Endometrium (tissue), 2 donors: ENCODE data around the gene STK39.
A peak's percentile ranks its signal among the peaks of the same experiment; 100 is the strongest.

Experiments used
- FAIRE-seq: peaks from 2 replicates; lab custom pipeline; 2012; peaks lifted over from hg19 to GRCh38; lab: Jason Lieb, UNC
- donor health status: control.
- donor health status: control.

STK39 gene

DNA sequence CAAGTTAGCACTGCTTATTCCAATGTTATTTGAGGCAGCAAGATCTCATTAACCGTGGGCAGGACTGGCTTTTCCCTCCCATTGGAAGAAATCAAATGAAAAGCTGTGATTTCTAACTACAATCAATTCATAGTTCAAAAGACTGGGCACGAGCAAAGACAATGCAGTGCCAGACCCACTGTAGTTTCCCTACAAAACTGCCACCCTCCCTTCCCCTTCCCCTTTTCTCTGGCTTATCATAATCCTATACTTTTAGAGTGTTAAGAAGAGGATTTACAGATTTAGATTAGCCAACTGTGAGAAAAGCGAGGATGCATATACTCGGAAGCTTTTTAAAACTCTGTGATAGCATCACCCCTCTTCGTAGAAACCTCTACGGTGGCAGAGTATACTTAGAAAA, 260.4 kb downstream of the STK39 start:
- no peak for FAIRE-seq

DNA sequence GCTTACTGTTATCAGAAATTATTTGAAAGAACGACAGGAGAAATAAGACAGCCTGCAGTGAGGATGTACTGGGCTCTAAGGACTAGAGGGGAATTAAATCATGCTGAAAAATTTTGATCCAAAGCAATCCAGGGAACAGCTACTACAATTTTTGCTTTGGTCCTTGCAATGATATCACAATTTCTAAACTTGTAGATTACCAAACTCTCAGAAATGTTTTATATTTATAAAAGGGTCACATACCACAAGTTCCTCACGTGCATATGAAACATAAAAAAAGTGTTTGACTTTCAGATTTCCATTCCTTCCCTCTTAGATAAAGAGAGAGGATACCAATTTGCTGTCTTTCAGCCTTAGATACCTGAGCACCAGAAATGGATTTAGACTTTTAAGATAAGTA, 261.2 kb downstream of the STK39 start:
- no peak for FAIRE-seq

DNA sequence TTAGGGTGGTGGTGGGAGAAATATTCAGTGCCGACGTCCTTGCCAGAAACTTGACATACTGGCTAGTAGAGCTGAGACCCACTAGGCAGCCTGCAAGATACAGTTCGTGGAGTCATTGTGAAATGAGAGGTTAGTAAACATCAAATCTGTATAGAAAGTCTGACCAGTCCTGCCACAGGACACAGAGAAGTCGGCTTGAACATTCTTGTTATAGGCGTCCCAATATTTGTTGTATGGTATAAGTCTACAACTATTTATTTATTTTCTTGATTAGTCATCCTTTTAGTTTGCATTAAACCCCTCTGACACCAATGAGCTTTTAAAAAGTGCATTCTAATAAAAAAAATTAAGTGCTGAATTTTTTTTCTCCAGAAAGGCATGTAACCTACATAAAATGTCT, 265.4 kb downstream of the STK39 start:
- no peak for FAIRE-seq

DNA sequence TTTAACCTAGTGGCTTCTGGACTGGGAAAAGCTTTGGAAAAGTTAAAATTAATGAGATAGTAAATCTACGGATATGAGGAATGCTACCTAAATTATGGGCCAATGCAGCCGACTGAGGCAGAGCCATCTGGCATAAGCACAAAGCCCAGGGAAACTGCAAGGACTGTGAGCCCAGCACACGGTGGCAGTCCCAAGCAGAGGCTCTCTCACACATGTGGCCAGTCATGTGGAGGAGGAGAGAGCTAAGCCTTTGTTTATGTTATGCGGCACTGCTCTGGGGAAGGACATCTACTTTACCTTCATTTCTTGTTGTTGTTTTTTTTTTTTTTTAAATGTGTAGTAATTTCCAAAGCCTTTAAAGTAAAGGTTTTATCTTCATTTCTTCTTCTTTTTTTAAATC, 267.0 kb downstream of the STK39 start:
- FAIRE-seq = peak; percentile 70

DNA sequence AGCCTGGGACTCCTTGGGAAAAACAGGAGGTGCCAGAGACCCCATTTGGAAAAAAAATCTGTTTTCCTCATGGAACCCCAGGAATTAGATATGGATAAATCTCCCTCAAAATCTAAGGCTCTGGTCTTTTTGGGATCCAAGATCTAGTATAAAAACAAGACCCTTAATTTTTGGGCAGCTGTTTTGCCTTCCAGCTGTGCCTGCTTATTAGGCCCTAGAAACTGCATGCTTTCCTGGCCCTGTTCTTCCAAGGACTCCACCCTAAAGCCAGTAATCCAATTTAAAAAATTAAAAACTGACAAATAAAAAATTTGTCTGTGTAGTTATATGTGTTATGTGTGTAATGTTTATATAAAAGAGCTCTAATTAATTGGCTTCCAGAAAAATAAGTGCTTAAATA, 274.6 kb downstream of the STK39 start:
- no peak for FAIRE-seq

DNA sequence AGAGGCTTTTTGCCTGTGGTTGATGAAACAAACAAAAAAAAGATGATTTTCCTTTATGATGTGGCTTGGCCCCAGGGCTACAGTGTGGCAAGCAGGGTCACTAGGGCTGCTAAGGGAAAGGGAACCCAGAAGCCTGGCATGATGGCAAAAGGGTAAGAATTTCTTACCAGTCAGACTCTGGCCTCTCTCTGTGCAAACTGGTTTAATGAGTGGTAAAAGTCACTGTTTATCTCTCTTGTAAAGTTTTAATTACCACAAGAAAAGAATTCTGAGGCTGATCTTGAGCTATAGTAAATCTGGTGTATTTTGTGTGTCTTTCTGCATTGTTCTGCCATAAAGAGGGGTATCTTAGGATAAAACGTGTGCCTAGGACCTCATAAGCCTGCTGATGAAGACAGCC, 275.4 kb downstream of the STK39 start:
- no peak for FAIRE-seq

DNA sequence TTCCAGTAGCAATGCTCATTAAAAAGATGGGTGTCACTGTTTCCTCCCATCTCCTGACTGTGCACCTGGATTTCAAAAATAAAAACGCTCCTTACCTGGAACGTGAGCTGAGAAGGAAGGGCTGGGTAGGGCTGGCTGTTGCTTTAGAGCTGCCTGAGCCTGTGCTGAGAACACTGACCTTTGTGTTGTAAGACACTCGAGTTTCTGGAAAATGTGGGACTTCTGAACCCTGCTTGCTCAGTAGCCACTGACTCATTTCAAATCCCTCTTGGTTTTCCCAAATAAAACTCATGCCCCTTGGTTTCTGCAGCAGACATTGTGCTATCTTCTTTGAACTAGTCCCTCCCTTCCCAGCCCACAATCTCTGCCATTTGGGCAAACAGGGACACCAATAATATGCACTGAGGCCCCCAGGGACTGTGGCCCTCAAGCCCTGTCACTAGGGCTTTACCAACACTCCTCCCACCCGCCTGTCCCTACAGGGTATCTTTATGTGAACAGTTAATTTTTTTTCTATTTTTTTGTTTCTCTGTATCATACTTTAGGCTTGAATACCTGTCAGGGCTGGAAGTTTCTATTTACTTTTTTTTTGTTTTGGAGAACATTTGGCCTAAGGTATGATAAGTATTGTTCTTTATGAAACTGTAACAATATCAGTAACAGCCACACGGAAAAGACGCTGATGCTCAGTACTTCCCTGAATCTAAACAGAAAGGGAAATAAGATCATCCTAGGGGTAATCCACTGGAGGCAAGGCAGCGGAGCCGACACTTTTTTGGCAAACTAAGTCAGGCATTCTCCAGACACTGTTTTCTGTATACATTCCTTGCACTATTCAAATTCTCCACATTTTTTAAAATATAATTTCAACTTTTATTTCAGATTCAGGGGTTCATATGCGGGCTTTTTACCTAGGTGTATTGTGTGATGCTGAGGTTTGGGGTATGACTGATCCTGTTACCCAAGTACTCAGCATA, 280.2 kb downstream of the STK39 start:
- FAIRE-seq = no peak

DNA sequence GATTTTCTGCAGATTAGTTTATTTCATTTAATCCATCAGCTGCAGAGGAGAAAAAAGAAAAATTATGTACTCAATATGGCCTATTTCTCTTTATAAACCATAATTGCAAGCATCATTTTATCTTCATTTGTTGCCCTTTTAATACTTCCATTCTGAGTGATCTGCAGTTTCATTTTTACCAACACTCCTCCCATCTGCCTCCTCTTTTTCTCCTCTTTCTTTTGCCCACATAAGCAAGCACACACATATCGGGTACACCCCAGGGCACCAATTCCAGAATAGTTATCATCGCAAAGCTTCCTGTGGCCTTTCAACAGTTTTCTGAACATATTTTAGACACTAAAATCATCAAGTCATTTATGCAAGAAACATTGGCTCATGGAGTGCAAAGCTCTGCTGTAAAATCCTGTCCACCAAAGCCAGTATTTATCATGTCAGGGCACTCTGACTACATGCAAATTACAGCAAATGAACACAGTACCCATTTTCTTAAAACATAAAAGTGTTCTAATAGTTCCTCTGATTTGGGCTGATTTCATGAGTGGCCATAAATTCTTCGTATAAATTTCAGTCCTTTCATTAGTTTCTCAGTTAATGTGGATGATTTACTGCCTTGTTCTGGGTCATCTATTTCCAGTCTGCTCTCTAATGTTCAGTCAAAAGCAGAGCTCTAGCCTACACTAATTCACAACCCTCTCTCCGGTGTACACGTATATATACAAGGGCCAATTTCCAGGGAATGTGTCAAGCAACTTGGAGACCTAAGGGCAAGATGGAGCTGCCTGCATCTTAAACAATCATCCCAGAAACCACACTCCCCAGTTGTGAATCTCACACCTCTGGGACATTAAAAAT, 281.3 kb downstream of the STK39 start:
- FAIRE-seq = no peak

DNA sequence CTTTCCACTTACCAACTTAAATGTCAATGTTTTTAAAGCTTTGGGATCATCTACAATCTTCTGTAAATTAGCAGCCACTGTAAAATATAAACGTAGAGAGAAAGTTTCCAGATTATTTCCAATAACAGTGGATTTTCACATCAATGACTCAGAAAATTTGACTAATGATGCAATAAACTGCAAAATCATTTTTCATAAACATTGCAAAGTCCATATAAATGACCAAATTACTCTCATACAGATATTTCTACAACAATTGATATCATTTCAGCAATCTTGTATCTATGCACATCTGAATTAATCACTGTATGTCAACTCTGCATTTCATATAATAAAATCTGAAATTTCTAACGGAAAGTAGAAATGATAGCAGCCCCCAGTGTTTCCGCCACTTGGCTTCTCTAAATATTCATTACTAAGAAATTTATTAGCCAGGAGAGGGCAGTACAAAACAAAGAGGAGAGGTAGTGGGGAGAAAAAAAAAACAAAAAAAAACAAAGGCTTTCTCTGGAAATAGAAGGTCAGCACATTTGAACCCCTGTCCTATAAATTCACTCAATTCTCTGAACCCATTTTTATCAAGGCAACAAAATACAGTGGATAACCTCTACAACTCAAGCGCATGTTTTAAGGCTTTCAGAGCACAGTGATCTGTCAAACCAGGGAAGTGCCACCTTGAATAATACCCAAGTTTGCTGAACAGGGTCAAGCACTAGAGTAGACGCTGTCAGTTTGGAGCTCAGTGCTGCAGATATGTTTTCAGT, 282.6 kb downstream of the STK39 start:
- FAIRE-seq = no peak

DNA sequence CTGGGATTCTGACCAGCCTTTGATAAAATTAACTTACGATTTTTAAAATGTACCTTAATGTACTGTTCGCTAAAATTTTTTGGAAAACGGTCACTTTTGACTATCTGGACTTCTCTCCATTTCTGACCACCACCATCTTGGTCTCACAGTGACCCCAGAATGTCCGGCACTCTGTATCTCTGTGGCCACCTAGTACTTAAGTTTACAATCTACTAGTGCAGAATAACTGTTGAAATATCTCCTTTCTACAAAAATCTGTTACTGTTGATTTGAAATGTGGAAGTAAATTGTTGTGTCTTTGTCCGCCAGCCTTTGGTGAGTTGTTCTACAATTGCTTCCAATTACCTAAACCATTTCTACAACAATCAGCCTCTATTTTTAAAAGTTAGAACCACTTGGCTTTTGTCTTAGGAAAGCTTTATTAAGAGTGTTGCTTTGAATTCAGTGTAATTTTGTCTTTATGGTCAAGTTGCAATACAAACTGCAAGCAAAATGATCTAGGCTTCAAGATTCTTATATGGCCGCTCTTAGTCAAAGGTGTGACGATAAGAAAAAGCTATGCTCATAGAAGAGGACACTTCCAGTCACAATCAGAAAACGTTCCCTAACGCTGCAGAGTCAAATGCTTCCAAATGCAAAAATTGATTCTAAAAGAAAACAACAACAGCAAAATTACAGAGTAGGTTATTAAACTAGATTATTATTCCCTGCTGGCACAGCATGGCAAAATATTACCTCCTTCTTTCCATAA, 283.3 kb downstream of the STK39 start:
- FAIRE-seq = no peak

DNA sequence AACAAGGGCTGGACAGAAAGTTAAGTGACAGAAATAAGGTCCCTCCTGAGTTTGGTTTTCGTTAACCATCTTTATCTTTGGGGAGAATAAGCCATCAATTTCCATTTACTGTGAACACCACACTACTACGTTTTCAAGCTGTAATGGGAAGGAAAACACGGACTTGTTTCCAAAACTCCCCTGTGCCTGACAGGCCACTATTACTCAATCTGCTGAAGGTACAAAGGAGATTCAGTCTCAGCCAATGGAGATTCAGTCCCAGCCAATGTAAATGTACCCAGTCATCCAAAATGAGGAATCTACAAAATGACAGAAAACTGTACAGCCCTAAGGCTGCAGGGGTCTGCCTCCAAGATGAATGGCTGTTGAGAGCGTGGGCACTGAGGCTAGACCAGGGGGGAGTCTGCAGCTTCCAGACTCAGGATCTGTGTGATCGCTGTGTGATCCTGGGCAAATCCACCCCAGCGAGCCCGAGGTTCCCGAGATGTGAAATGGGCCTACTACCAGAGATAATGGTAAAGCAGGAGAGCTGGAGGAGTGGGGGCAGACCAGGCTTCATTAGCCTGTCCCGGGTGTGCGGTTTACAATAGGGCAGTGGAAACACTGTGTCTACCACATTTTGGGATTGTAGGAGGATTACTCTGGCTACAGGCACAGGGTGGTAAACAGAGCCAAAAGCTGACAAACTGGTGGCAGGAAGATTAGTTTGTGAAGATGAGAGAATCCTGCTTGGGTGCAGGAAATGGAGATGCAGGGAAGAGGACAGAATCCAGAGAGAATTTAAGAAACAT, 284.8 kb downstream of the STK39 start:
- no peak for FAIRE-seq

DNA sequence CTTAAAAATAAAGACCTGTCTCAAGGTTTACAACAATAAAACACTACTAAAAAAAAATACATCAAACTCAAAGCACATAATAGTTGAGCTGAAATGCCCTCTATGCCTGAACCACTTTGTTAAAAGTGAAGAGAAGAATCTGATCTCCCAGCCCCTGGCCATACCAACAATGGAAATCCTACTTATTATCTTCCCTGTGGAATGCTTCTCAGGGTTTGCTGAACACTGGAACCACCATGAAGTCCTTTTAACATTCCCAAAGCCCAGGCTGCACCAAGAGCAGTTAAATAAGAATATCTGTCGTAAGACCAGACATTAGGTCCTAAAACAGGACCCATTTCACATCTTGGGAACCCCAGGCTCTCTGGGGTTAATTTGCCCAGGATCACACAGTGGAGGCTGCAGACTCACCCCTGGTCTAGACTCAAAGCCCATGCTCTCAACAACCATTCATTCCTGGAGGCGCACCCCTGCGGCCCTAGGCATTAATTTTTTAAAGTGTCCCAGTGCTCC, 285.8 kb downstream of the STK39 start:
- no peak for FAIRE-seq

DNA sequence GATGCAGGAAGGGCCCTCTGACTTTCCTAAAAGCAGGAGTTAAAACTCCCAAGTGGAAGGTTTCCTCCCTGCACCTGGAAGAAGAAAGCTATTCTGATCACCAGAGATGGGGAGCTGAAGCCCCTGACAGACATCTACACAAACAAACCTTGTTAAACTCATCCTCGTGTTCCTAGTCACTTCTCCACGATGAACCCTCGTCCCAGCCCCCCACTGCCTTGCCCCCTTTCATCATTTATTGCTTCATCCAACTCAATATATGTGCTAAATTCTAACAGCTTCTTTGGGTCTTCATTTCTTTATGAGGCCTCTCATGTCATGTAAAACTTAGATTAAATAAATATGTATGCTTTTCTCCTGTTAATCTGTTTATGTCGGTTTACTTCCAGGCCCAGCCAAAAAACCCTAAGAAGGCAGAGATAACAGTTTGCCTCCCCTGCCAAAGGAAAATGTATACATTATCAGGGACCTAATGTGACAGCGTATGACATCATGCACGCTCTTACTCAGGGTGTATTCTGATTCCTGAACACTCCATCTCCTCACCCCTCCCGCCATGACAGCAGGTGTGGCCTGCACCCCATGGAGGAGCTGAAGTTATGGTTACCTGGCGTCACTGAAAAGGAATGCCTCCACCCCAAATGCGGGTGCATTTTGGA, 287.2 kb downstream of the STK39 start:
- no peak for FAIRE-seq

DNA sequence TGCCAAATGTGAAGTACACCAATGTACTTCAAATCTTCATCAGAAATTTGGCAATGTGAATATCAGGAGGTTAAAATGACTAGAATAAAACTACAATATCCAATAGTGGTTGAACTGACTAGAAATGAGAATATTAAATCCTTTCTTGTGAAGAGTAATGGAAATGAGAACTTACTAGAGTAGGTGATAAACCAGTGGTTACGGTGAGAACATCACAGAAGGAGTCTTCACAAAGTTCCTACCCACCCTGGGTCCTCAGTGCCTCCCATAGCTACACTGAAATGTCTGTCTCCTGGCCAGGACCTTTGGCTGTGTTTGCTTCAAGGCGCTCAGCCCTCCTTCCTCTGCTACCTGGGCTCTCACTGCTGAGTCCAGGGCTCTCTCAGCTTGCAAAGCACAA, 289.7 kb downstream of the STK39 start:
- FAIRE-seq = no peak

DNA sequence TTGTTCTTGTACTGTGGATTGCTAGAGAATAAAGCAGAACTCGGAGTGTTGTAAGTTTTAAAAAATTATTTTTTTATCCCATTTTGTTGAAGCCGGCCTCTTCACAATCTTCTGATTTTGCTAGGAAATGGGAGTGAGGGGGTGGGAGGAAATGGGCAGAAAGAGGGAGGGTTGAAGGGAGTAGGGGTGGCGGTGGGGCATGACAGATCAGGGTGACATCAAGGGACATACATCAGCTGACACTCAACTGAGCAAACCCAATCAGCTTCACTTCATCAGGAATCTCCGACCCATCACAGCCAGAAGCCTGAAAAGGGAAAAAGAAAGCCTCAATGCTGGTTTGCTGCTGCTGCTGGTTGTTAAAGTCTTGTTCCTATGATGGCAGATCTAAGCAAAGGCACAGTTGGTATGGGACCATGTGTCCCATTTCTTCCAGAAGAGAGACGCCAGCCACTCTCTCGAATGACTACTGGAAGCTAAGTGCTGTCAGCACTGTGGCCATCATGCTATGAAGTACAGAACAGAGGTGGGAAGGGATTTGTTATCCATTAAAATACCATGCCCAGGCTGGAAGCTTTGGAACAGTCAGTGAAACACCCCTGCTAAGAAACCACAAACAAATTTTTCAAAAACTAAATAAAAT, 292.0 kb downstream of the STK39 start:
- no peak for FAIRE-seq

DNA sequence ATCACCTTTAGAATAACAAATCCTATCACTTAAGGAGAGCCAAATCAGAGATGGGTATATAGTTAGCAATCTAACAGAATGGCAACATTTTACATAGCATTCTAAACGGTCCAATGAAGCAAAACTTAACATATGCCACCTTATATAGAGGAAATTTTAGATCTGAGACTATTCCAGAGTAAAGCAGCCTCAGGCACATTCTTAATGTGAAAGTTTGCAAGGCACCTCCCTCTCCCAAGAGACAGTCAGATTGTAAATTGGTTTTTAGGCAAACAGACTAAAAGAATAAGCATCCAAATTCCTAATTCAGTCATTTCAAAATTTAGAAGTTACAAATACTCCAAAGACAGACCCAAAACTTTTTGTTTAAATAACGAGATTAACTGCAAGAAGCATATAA, 292.9 kb downstream of the STK39 start:
- FAIRE-seq = no peak

DNA sequence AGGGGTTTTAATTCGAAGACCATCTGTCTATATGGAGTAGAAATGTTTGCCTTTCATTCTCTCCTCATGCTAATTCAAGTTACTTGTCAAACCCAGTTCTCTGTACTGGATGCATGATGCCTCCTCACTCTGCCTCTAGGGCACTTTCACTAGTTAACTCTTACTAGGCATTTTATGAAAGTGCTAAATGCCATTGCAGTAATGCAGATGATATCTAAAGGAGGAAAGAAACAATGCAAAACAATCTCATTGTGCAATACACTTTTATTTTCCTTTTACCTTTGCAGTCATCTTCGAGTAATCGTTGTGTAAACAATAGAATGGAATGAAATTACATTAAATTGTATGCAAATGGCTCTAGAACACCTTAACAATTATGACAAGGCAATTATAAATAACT, 293.6 kb downstream of the STK39 start:
- FAIRE-seq = no peak

DNA sequence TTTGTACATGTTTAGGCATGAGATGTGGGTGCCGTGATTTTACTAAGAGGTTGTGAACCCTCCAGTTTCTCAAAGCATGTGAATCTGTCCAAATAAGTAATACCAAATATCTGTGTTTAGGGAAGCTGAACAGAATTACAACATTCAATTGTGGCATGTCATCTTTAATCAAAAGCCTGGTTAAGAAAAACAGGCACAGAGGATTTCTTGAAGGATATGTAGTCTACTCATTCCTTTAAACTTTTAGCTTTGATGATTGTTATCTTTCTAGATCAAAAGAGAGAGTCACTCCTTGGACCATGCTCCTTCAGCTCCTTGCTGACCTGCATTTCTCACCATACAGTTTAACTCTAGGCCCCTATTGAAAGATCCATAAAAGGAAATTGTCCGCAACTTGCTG, 296.8 kb downstream of the STK39 start:
- FAIRE-seq = no peak

DNA sequence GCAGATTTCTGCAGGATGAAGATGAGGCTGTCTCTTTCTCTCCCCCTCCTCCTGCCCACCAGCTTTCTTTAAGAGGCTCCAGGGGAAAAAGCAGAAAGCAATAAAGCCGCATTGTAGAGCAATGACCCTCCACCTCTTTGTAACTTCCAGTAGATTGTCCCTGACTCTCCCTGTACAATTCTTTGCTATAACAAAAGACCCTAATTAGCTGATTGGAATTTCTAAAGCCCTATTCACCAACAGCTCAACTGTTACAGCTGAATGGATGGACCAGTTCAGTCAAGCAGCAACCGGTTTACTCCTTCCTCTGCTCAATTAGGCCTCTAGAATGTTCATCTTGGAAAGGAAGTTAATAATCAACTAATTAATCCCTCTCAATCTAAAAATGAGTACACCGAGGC, 301.0 kb downstream of the STK39 start:
- no peak for FAIRE-seq
